Measurements from ENCODE around the gene B3GNT3. TPM values are rescaled to one million over a fixed set of nuclear protein-coding genes. Genes with fewer than 3 reads are reported as not detected.
A peak's percentile ranks its signal among the peaks of the same experiment; 100 is the strongest.

B3GNT3 gene
- total and polyA plus RNA-seq, 2 of the 13 experiments (the other 11 are each of a cell fraction or from before 2014, with no cell fraction given) = 0.86 to 4.0 TPM

- BruUV-seq (replicated peaks) = no TSS peak
Measured at GRCh38 chr19:17846146-17846545, 51.2 kb downstream of the B3GNT3 start.

GRCh38 chr19:17847538-17848366 lies 52.8 kb downstream of the B3GNT3 start, which contains the start of gene JAK3:
Gene JAK3 (minus strand): TSS chr19:17847982. CDS start chr19:17844417, 3,565 bp downstream.
- no peak within 1 kb of the TSS for H2AFZ ChIP-seq (ENCODE audit: low read length)
- CTCF ChIA-PET (ENCODE audit: low intra/inter-chr PET ratio, low total read pairs) = no interaction called here
- POLR2A ChIA-PET = interaction anchor here (0.9 to 3.7 kb wide), 7 partner anchors 12 to 81 kb away, joined by 3 to 49 read pairs (median 4); partner anchors contain the start of genes B3GNT3 and RPL18A
- peak within 1 kb of the TSS; percentile 84 for H3K4me2 ChIP-seq (ENCODE audit: low read depth, low read length)
- H3K36me3 ChIP-seq (replicated peaks in 1 of 2; ENCODE audit: control insufficient read depth in 1 of 2, insufficient read depth in 2 of 2, low read length in 2 of 2) = peaks cover 0 to under 1% of the 10 kb centered on the region in 2 experiments; a peak in 2 of 5 replicates
- ATAC-seq (peak; percentile 83), DNase-seq (ENCODE audit: low spot score) (peak; percentile 59), FAIRE-seq (no peak)
- peaks cover 43% of the 10 kb centered on the region for H3K4me1 ChIP-seq (ENCODE audit: insufficient read depth, low read length)
- peak within 1 kb of the TSS; percentile 50 to 64 (median 60) for H3K4me3 ChIP-seq (replicated peaks in 1 of 3; ENCODE audit: insufficient read depth in 1 of 3, low read depth in 2 of 3, low read length in 3 of 3)
- peak within 1 kb of the TSS; percentile 67 for H3K27ac ChIP-seq (ENCODE audit: extremely low read length, insufficient read depth, low read length)
- no peaks in the 10 kb centered on the region for H3K79me2 ChIP-seq (ENCODE audit: insufficient read depth, low read length)
- no peaks in the 10 kb centered on the region for H3K9me3 ChIP-seq (ENCODE audit: low read length)
- BruUV-seq (replicated peaks) = no TSS peak
- H3K27me3 ChIP-seq (ENCODE audit: control insufficient read depth in 1 of 2, insufficient read depth in 2 of 2, low read length in 2 of 2) = no peaks in the 10 kb centered on the region; a peak in 1 of 5 replicates
- peak within 1 kb of the TSS; percentile 65; the same call in 1 of the 2 replicates for H3K9ac ChIP-seq (ENCODE audit: insufficient read depth, low read depth, low read length)
- intact Hi-C loops (cut with micrococcal nuclease; ENCODE audit: unreplicated experiment) = no loop called here
- H4K20me1 ChIP-seq (ENCODE audit: insufficient read depth, low read length) = no peaks in the 10 kb centered on the region
- 3% methylated on average over 7 of the region's 40 CpGs for WGBS (ENCODE audit: low lambda C conversion rate)
- in situ Hi-C loops (cut with HindIII; ENCODE audit: extremely low pct_ligation_motif_present, low pct_unique_long_range_greater_than_20kb) = loop anchor here (5.0 kb wide), 1 partner anchor 50 kb away; the partner anchor contains the start of gene B3GNT3
- TF ChIP-seq ZNF597 (CRISPR knock-in tag; IDR thresholded peaks at IDR 0.05) = no peak
- no peak for TF ChIP-seq NFKB2 (CRISPR knock-in tag; IDR thresholded peaks at IDR 0.05; ENCODE audit: borderline replicate concordance)
- TF ChIP-seq GMEB1 (CRISPR knock-in tag; IDR thresholded peaks at IDR 0.05; ENCODE audit: borderline replicate concordance) = peak; percentile 46; the same call in 1 of the 2 replicates
- no peak for TF ChIP-seq NFE2 (CRISPR knock-in tag; IDR thresholded peaks at IDR 0.05)
- TF ChIP-seq EZH2 (conservative IDR thresholded peaks at IDR 0.05; ENCODE audit: low read depth, low read length) = no peak
- TF ChIP-seq ZUFSP (CRISPR knock-in tag; IDR thresholded peaks at IDR 0.05; ENCODE audit: borderline replicate concordance) = no peak

More at GRCh38 chr19:17846146-17846545, 51.2 kb downstream of the B3GNT3 start:
- no peak for DNase-seq (ENCODE audit: low spot score)
- ChIA-PET CTCF (ENCODE audit: low intra/inter-chr PET ratio, low total read pairs) (no interaction called here), POLR2A (no interaction called here)
- ATAC-seq = no peak
- Histone ChIP-seq H3K9me3 (ENCODE audit: low read length) (no peaks in the 10 kb centered on the region), H4K20me1 (ENCODE audit: insufficient read depth, low read length) (no peaks in the 10 kb centered on the region), H3K79me2 (ENCODE audit: insufficient read depth, low read length) (no peaks in the 10 kb centered on the region), H3K36me3 (replicated peaks in 1 of 2; ENCODE audit: control insufficient read depth in 1 of 2, insufficient read depth in 2 of 2, low read length in 2 of 2) (peaks cover 0 to 2% of the 10 kb centered on the region in 2 experiments; a peak in 2 of 5 replicates), H3K27ac (ENCODE audit: extremely low read length, insufficient read depth, low read length) (no peak overlapping the region), H3K4me1 (ENCODE audit: insufficient read depth, low read length) (peaks cover 43% of the 10 kb centered on the region), H3K9ac (ENCODE audit: insufficient read depth, low read depth, low read length) (no peak overlapping the region), H2AFZ (ENCODE audit: low read length) (no peak overlapping the region), H3K27me3 (ENCODE audit: control insufficient read depth in 1 of 2, insufficient read depth in 2 of 2, low read length in 2 of 2) (no peaks in the 10 kb centered on the region; a peak in 1 of 5 replicates), H3K4me2 (ENCODE audit: low read depth, low read length) (no peak overlapping the region), H3K4me3 (replicated peaks in 1 of 3; ENCODE audit: insufficient read depth in 1 of 3, low read depth in 2 of 3, low read length in 3 of 3) (no peak overlapping the region)
- intact Hi-C loops (cut with micrococcal nuclease; ENCODE audit: unreplicated experiment) (no loop called here), in situ Hi-C loops (cut with HindIII; ENCODE audit: extremely low pct_ligation_motif_present, low pct_unique_long_range_greater_than_20kb) (loop anchor here (5.0 kb wide), 1 partner anchor 49 kb away; the partner anchor contains the start of gene B3GNT3)
- WGBS (ENCODE audit: low lambda C conversion rate) = 97% methylated on average over 8 of the region's 8 CpGs
- no peak for FAIRE-seq
- TF ChIP-seq ZNF629 (CRISPR knock-in tag; conservative IDR thresholded peaks at IDR 0.05) (peak; percentile 49; the same call in 1 of the 2 replicates), TRIM22 (IDR thresholded peaks at IDR 0.05) (no peak)

All from HepG2 (cell line).